ENCODE results near the gene IMMP2L. TPM values are rescaled to one million over a fixed set of nuclear protein-coding genes. Genes with fewer than 3 reads are reported as not detected.

Gene IMMP2L
- total and polyA plus RNA-seq, 2 of the 4 experiments (the other 2 are of a cell fraction) = 5.8 to 9.3 TPM

GRCh38 chr7:111228437-111228836, 333.9 kb downstream of the IMMP2L start:
- no TSS peak for BruUV-seq (replicated peaks)
- Histone ChIP-seq H3K79me1 (ENCODE audit: low read depth in 1 of 2, low read length in 2 of 2) (no peaks in the 10 kb centered on the region), H3K56ac (ENCODE audit: extremely low read depth, insufficient read depth, low read length) (no peak overlapping the region), H3K9me3 (ENCODE audit: control insufficient read depth, insufficient read depth, low read length) (no peaks in the 10 kb centered on the region), H3K9me1 (ENCODE audit: insufficient read depth, low read length) (peaks cover 3% of the 10 kb centered on the region), H2BK120ac (ENCODE audit: low read depth, low read length) (no peak overlapping the region), H2BK15ac (ENCODE audit: low read depth, low read length) (no peak overlapping the region), H2AFZ (replicated peaks; ENCODE audit: low read length, poor library complexity) (no peak overlapping the region), H3K18ac (ENCODE audit: low read depth, low read length) (no peak overlapping the region; the same call in 1 of the 2 replicates), H3K4me3 (ENCODE audit: insufficient read depth, low read depth, low read length) (no peak overlapping the region), H3K4ac (ENCODE audit: low read depth, low read length) (no peak overlapping the region), H3K23ac (ENCODE audit: low read depth, low read length) (no peak overlapping the region), H3K4me2 (ENCODE audit: low read depth, low read length) (no peak overlapping the region), H3K4me1 (ENCODE audit: control insufficient read depth, insufficient read depth, low read length) (peaks cover 3% of the 10 kb centered on the region), H3K27ac (ENCODE audit: insufficient read depth, low read length) (no peak overlapping the region), H2BK20ac (ENCODE audit: low read depth, low read length) (no peak overlapping the region), H4K5ac (ENCODE audit: low read depth, low read length) (no peak overlapping the region), H3K36me3 (ENCODE audit: control insufficient read depth, insufficient read depth, low read length) (no peaks in the 10 kb centered on the region), H3K14ac (replicated peaks; ENCODE audit: low read depth, low read length) (no peak overlapping the region), H4K20me1 (ENCODE audit: insufficient read depth, low read length) (no peaks in the 10 kb centered on the region), H2BK5ac (ENCODE audit: low read depth, low read length, poor library complexity, severe bottlenecking) (no peak overlapping the region), H3K9ac (ENCODE audit: low read depth, low read length) (no peak overlapping the region), H4K91ac (ENCODE audit: insufficient read depth, low read depth, low read length) (no peak overlapping the region), H2AK9ac (replicated peaks; ENCODE audit: low read depth, low read length, poor library complexity) (no peak overlapping the region), H2AK5ac (ENCODE audit: low read depth, low read length) (no peak overlapping the region), H4K8ac (ENCODE audit: low read depth in 2 of 2, low read length in 2 of 2) (no peak overlapping the region), H3K27me3 (ENCODE audit: control insufficient read depth, insufficient read depth, low read length) (no peaks in the 10 kb centered on the region)
- CTCF ChIA-PET = no interaction called here
- in situ Hi-C loops (cut with MboI; ENCODE audit: low sequenced_read_pairs) = no loop called here
- TF ChIP-seq RAD21 (IDR thresholded peaks at IDR 0.05; ENCODE audit: low read length) (no peak), FOS (IDR thresholded peaks at IDR 0.05; ENCODE audit: low read depth, low read length) (no peak), ELK1 (IDR thresholded peaks at IDR 0.05; ENCODE audit: borderline replicate concordance, low read depth, low read length) (no peak), SMC3 (IDR thresholded peaks at IDR 0.05; ENCODE audit: low read depth, low read length) (no peak), BHLHE40 (IDR thresholded peaks at IDR 0.05; ENCODE audit: low read depth, low read length) (no peak), MAZ (IDR thresholded peaks at IDR 0.05; ENCODE audit: borderline replicate concordance, low read depth, low read length) (no peak), MXI1 (IDR thresholded peaks at IDR 0.05; ENCODE audit: borderline replicate concordance, low read depth, low read length) (no peak), NFE2L2 (IDR thresholded peaks at IDR 0.05; ENCODE audit: low read depth, low read length) (no peak), RCOR1 (IDR thresholded peaks at IDR 0.05; ENCODE audit: insufficient replicate concordance, low read length) (no peak), POLR2A (IDR thresholded peaks at IDR 0.05; ENCODE audit: low read depth, low read length) (no peak), CHD1 (IDR thresholded peaks at IDR 0.05; ENCODE audit: low read depth, low read length) (no peak), RFX5 (IDR thresholded peaks at IDR 0.05; ENCODE audit: low read depth, low read length) (no peak), CEBPB (IDR thresholded peaks at IDR 0.05; ENCODE audit: low read depth, low read length) (no peak), USF2 (IDR thresholded peaks at IDR 0.05; ENCODE audit: low read depth, low read length) (no peak), MAFK (IDR thresholded peaks at IDR 0.05; ENCODE audit: low read depth, low read length) (no peak), CTCF (conservative IDR thresholded peaks at IDR 0.05; ENCODE audit: low read depth, low read length) (no peak)
- dilution Hi-C loops (cut with HindIII; ENCODE audit: low sequenced_read_pairs, unreplicated experiment) = no loop called here
- POLR2A ChIA-PET (ENCODE audit: unreplicated experiment) = no interaction called here
- intact Hi-C loops (cut with micrococcal nuclease) = no loop called here
- no peak for ATAC-seq (ENCODE audit: low read depth)
- DNase-seq = no peak
- WGBS, 2 experiments (ENCODE audit: extremely low coverage in 2 of 2, insufficient read length in 1 of 2) = no CpG with 5 or more reads among the region's 1 CpG
